Measurements from ENCODE around the gene SERPINA5.
"Not testable (repeated sequence)": the region's sequence is repeated elsewhere in the genome, so short reads cannot be mapped to it uniquely, and the experiment has no call there.

The SERPINA5 gene

GRCh38 chr14:94578712-94579111 is 2.5 kb upstream of the SERPINA5 start:
- DNase-seq, result no peak

- no peak for DNase-seq
Measured at GRCh38 chr14:94582199-94582750, 1.0 kb downstream of the SERPINA5 start.

- DNase-seq, result no peak
Measured at GRCh38 chr14:94582851-94583250, 1.6 kb downstream of the SERPINA5 start.

DNA sequence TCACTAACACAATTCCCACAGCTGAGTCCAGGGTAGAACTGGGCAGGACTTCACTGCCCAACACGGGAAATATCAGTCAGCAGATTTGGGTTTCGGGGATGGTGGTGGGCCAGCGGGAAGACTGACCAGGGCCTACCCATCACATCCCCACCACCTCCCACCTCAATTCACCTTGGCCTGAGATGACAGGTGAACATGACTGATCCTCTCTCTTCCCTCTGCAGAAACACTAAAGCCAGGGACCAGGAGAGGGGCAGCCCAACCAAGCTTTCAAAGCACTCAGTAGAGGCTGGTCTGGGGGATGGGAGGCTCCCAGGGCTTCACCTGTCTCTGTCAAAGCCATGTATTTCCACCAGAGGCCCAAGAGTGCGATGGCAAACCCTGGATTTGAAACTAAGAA is 2.3 kb downstream of the SERPINA5 start:
- DNase-seq, result no peak

DNA sequence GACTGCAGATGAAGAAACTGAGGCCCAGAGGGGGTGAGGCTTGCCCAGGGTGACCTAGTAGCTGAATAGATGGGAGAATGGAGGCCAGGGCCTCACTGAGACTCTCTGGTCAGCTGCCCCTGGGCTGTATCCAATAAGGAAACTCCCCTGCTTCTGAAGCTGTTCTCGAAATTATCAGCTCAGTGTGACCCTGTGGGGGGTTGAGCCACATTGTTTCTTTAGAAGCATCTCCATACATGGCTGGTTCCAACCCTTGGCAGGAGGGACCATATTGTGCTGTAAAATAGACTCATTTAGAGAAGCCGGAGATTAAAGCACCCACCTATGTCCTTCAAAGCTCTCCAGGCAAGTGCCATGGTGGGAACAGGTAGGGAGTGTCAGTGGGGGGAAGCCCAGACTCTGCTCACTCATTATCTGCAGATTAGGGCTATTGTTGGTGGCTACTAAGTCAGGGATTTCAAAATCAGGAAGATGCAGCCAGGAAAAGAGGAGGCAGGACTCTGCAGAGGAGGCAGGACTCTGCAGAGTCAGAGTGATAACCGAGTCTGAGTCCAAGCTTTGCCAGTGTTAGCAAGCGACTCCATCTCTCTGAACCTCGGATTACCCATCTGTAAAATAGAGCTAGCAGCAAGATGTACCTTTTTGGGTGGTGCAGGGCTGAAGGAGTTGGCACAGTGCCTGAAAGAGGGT is 3.5 kb downstream of the SERPINA5 start:
- no peak for DNase-seq

GRCh38 chr14:94586635-94587034 is 5.4 kb downstream of the SERPINA5 start:
- no peak for DNase-seq

- no peak for DNase-seq
Measured at GRCh38 chr14:94588311-94588710, 7.1 kb downstream of the SERPINA5 start.

DNA sequence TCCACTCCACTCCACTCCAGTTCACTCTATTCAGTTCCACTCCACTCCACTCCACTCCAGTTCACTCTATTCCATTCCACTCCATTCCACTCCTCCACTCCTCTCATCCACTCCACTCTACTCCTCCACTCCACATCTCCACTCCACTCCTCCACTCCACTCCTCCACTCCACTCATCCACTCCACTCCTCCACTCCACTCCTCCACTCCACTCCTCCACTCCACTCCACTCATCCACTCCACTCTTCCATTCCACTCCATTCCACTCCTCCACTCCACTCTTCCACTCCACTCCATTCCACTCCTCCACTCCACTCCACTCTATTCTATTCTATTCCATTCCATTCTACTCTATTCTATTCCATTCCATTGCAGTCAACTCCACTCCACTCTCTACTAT is 9.8 kb downstream of the SERPINA5 start:
- DNase-seq, result no peak

GRCh38 chr14:94591871-94592270 is 10.6 kb downstream of the SERPINA5 start:
- DNase-seq, result no peak

- DNase-seq, result no peak
Measured at GRCh38 chr14:94592457-94592856, 11.2 kb downstream of the SERPINA5 start.

DNA sequence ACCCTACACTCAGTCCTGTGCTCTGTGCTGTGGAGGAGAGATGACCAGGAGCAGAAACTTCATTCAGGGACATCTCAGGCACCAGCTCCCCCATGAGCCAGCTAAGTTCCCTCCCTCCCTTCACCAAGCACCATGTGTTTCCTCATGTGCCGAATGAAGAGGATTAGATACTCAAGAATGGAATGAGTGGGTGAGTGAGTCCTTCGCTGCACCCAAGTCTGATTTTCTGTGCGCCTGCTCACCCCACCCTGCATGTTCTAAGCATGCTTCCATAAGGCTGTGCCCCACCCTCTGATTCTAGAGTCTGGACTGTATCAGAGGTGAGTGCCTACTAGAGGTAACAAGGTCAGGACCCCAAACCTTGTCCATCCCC is 12.1 kb downstream of the SERPINA5 start:
- no peak for DNase-seq

GRCh38 chr14:94593749-94594431 is 12.7 kb downstream of the SERPINA5 start:
- DNase-seq, result no peak

- DNase-seq, result no peak
Measured at GRCh38 chr14:94594441-94594840, 13.2 kb downstream of the SERPINA5 start.

DNA sequence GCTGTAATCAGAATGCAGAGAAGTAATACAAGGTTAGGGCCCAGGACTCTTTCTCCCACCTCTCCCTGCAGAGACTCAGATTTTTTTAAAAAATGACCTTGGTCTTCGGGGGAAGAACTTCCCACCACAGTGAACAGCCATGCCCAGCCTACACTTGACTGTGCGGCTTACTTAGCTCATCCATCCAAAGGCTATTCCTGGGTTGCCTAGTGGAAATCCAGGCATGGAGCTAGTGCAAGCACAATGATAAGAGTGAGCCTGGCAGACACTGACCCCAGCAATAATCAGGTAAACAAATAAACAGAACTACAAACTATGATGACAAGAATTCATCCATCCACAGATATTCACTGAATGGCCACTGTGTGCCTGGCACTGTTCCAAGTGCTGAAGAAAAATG is 14.7 kb downstream of the SERPINA5 start:
- DNase-seq, result no peak

GRCh38 chr14:94596361-94596760 is 15.1 kb downstream of the SERPINA5 start:
- DNase-seq, result no peak

DNA sequence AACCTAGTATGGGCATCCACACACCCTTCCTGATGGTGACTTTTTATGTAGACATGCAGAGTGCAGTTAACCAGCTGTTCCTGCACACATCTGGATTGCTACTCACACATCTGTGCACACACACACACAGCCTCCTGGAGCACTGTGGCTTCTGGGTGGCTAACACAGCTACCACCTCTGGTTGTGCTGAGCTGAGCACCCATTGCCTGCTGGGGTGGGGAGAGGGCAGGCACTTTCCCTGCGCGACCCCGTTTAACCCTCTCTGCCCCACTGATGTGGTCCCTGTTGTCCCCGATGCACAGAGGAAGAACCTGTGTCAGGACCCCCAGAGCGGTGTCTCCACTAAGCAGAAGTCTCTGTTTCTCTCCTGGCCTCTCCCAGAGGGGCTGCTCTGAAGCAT is 16.6 kb downstream of the SERPINA5 start:
- no peak for DNase-seq

DNA sequence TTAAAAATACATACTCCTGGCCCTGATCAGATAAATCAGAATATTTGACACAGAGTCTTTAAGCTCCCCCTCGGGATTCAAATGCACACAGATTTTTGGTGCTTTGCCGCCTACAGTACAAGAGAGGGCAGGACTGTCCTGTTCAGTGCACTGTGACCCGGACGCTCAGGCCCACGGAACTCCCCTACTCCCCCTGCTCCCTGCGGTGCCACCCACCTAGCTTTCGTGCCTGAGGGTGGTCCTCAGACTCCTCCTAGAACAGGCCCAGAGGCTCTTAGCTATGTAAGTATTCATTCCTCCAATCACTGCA is 17.2 kb downstream of the SERPINA5 start:
- DNase-seq, result no peak

GRCh38 chr14:94598816-94599655 is 17.8 kb downstream of the SERPINA5 start:
- DNase-seq, result no peak

- DNase-seq, result no peak
Measured at GRCh38 chr14:94599656-94600004, 18.4 kb downstream of the SERPINA5 start.

DNA sequence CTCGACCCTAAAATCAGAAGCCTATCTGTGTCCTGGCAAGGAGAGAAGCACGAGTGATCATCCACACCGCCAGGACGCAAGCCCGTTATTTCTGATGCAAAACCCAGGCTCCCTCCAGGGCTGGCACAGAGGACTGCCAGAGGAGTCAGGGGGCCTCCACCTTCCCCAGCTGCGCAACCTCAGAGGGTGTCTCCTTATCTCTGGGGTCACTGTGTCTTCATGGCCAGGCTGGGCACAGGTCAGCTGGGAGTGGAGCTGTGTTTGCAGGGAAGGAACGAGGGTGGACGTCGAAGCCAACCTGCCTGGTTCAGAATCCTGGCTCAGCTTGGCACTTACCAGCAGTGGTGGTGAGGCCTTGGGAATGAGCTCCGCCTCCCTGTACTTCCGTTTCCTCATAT is 18.9 kb downstream of the SERPINA5 start:
- no peak for DNase-seq

- no peak for DNase-seq
Measured at GRCh38 chr14:94601884-94602391, 20.7 kb downstream of the SERPINA5 start.

DNA sequence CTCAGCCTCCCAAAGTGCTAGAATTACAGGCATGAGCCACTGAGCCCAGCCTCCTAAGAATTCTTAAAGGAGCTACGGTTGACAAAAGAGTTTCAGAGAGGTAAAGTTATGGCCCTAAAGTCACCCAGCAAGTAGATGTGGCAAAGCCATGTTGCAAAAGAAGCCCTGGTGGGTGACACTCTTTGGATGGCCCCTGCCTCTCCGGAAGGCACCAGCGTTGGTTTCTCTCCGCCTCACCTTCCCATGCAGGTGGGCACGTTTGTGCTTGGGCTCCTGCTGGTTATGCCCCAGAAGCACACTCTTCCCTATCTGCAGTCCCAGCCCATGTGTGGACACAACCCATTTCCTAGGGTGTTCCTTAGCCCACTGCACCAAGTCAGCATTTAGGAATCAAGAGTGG is 21.5 kb downstream of the SERPINA5 start:
- no peak for DNase-seq

GRCh38 chr14:94605361-94605760 is 24.1 kb downstream of the SERPINA5 start:
- DNase-seq, result no peak

- DNase-seq, result not testable (repeated sequence)
Measured at GRCh38 chr14:94608966-94609365, 27.7 kb downstream of the SERPINA5 start.
